Nephron (organoid): ENCODE data around the gene C1QA.

ENCODE experiments used
- H3K27ac Mint-ChIP-seq, 3 experiments: 2 replicates each; pipeline ENCODE4 v1.8.0; 2020; ENCODE audit warnings: mixed read lengths in 3 of 3, mild to moderate bottlenecking in 2 of 3, moderate library complexity in 1 of 3
- H3K27me3 Mint-ChIP-seq: 2 replicates; pipeline ENCODE4 v1.8.0; 2021; ENCODE audit warnings: low read depth, mild to moderate bottlenecking, moderate library complexity, mixed read lengths
- H3K36me3 Mint-ChIP-seq: 2 replicates; pipeline ENCODE4 v1.8.0; 2020; ENCODE audit warnings: low read depth, mixed read lengths
- H3K4me1 Mint-ChIP-seq: 2 replicates; pipeline ENCODE4 v1.8.0; 2020; ENCODE audit warnings: mixed read lengths
- H3K4me3 Mint-ChIP-seq, 3 experiments: 2 replicates each; pipeline ENCODE4 v1.8.0; 2020; ENCODE audit warnings: mild to moderate bottlenecking in 3 of 3, mixed read lengths in 3 of 3, moderate library complexity in 2 of 3
- H3K9me3 Mint-ChIP-seq: 2 replicates; pipeline ENCODE4 v1.8.0; 2020; ENCODE audit warnings: mixed read lengths
- TF ChIP-seq, protein P1 (sequence below), 3 experiments: fragments of 200-600 bp; sonication (generic); IDR thresholded peaks; one replicate each; pipeline ENCODE4 v1.5.0; 2021; ENCODE audit warnings: antibody characterized with exemption in 3 of 3; ENCODE audit not compliant: unreplicated experiment in 3 of 3

The C1QA gene

DNA sequence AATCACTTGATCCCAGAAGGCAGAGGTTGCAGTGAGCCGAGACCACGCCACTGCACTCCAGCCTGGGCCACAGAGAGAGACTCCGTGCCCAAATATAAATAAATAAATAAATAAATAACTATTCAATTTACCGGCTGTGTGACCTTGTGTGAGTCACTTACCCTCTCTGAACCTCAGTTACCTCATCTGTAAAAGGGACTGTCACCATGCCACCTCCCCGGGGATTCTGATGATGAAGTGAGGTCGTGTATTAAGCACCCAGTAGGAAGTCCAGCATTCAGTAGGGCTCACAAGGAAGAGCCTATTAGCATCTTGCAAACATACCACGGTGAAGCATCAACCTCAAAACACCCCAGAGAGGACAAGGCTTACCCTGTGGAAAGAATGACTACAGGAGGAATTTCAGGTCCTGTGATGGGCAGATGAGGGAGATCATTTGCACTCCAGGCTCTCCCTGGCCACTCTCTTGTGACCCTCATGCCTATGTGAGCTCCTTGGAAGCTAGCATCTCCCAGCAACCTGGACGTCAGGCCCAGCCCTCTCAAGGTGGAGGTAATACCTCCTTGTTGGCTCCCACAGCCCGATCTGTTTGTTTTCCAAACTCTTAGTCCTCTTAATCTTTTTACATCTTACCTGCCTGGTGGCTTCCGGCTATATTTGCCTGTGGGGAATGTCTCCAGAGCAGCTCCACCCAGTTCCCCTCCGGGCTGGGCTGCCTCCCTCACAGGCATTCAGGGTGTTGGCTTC, 7.6 kb upstream of the C1QA start:
- Mint-ChIP-seq H3K4me3 (no peak overlapping the region), H3K27me3 (peaks cover 87% of the 10 kb centered on the region), H3K9me3 (peaks cover 3% of the 10 kb centered on the region), H3K4me1 (no peaks in the 10 kb centered on the region), H3K27ac (no peak overlapping the region), H3K36me3 (no peaks in the 10 kb centered on the region)
- TF ChIP-seq, protein P1, sequence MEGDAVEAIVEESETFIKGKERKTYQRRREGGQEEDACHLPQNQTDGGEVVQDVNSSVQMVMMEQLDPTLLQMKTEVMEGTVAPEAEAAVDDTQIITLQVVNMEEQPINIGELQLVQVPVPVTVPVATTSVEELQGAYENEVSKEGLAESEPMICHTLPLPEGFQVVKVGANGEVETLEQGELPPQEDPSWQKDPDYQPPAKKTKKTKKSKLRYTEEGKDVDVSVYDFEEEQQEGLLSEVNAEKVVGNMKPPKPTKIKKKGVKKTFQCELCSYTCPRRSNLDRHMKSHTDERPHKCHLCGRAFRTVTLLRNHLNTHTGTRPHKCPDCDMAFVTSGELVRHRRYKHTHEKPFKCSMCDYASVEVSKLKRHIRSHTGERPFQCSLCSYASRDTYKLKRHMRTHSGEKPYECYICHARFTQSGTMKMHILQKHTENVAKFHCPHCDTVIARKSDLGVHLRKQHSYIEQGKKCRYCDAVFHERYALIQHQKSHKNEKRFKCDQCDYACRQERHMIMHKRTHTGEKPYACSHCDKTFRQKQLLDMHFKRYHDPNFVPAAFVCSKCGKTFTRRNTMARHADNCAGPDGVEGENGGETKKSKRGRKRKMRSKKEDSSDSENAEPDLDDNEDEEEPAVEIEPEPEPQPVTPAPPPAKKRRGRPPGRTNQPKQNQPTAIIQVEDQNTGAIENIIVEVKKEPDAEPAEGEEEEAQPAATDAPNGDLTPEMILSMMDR (IDR thresholded peaks at IDR 0.05; ENCODE audit: unreplicated experiment in 3 of 3) = no peak

GRCh38 chr1:22629886-22630285, 6.5 kb upstream of the C1QA start:
- peaks cover 81% of the 10 kb centered on the region for H3K27me3 Mint-ChIP-seq
- H3K4me1 Mint-ChIP-seq = no peaks in the 10 kb centered on the region
- no peak overlapping the region for H3K27ac Mint-ChIP-seq
- H3K9me3 Mint-ChIP-seq = peaks cover 3% of the 10 kb centered on the region
- TF ChIP-seq, protein P1 (IDR thresholded peaks at IDR 0.05; ENCODE audit: unreplicated experiment in 3 of 3) = no peak
- no peak overlapping the region for H3K4me3 Mint-ChIP-seq
- H3K36me3 Mint-ChIP-seq = no peaks in the 10 kb centered on the region

DNA sequence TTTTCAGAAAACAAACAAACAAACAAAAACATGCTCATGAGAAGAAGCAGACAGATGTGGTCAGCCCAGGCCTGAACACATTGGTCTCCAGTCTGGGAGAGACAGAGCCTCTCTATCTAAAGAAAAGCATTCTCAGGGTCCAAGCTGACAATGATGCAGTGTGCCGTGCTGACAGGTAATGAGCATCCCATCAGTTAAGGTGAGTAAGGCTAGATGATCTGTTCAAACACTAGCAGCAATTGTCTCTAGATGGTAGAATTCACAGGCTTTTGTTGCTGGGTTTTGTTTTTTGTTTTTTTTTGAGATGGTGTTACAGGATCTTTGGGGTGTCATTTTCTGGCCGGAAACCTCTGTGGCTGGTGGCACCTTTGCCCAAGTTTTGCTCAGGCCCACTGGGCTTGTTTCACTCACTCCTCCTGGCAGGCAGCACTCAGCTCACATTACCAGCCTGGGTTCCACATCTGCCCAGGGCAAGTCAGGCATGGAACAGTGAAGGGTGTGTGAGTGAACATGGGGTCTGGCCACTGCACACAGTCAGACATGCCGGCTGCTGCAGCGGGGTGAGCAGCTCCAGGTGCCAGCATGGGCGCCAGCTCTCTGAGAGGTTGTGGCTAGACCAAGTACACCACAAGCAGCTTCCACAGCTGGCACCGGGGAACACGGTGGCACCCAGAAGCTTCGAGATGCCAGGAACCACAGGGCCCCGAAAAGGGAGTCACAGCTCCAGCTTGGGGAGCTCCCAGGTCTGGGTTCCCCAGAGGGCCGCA, 2.5 kb upstream of the C1QA start:
- Mint-ChIP-seq H3K9me3 (no peaks in the 10 kb centered on the region), H3K27me3 (peaks cover 54% of the 10 kb centered on the region), H3K36me3 (no peaks in the 10 kb centered on the region), H3K4me3 (no peak overlapping the region), H3K27ac (no peak overlapping the region), H3K4me1 (peaks cover 5% of the 10 kb centered on the region)
- TF ChIP-seq, protein P1 (IDR thresholded peaks at IDR 0.05; ENCODE audit: unreplicated experiment in 3 of 3) = no peak

DNA sequence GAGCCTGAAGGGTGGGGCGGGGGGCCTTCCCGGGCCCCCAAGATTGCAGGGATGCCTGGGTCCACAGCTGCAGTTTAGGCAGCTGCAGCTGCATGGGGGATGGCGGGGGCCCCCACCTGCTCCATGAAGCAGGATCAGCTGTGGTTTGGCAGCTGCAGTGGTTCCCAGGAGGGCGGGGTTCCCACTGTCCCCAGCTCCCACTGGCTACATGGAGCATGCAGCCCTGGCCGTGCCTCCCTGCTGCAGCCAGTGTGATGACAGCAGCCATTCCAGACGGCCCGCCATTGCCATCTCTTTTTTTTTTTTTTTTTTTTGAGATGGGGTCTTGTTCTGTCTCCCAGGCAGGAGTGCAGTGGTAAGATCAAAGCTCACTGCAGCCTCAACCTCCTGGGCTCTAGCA, 992 bp upstream of the C1QA start:
- Mint-ChIP-seq H3K27me3 (peaks cover 39% of the 10 kb centered on the region), H3K4me3 (no peak overlapping the region), H3K27ac (no peak overlapping the region), H3K4me1 (peaks cover 5% of the 10 kb centered on the region), H3K9me3 (no peaks in the 10 kb centered on the region), H3K36me3 (no peaks in the 10 kb centered on the region)
- TF ChIP-seq, protein P1 (IDR thresholded peaks at IDR 0.05; ENCODE audit: unreplicated experiment in 3 of 3) = no peak

DNA sequence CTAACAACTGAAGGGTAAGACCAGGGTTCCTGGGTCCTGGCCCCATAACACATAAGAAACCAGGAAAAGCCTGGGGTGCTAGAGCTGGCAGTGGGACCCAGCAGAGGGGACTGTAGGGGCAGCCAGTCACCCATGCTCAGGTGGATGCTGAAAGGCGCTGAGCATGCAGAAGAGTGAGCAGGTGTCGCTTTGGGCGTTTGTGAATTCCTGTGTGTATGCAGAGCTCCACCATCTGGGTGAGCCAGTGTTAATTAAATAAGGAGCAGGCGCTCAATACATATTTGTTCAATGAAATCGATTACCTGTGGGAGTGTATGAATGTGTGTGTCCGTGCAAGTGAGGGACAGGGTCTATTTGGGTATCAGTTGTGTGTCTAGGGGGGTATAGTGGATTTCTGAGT, 499 bp downstream of the C1QA start:
- Mint-ChIP-seq H3K4me3 (no peak overlapping the region), H3K27ac (no peak overlapping the region), H3K4me1 (peaks cover 10% of the 10 kb centered on the region), H3K36me3 (no peaks in the 10 kb centered on the region), H3K27me3 (peaks cover 31% of the 10 kb centered on the region), H3K9me3 (no peaks in the 10 kb centered on the region)
- TF ChIP-seq, protein P1 (IDR thresholded peaks at IDR 0.05; ENCODE audit: unreplicated experiment in 3 of 3) = no peak
